Mesothelial cell of epicardium (in vitro differentiated cells): ENCODE results near the gene GTF2A2. TPM values are rescaled to one million over a fixed set of nuclear protein-coding genes. Genes with fewer than 3 reads are reported as not detected.

ENCODE experiments used
- DNase-seq, 2 experiments: peaks; one replicate each; pipeline ENCODE4 v3.0.0; 2021; ENCODE audit warnings: low spot score in 2 of 2; ENCODE audit not compliant: unreplicated experiment in 2 of 2
- H3K27ac Mint-ChIP-seq: 2 replicates; pipeline ENCODE4 v1.8.0; 2021; ENCODE audit warnings: mixed read lengths
- H3K27me3 Mint-ChIP-seq: 2 replicates; pipeline ENCODE4 v1.8.0; 2021; ENCODE audit warnings: low read depth, mixed read lengths
- H3K36me3 Mint-ChIP-seq: 2 replicates; pipeline ENCODE4 v1.8.0; 2021; ENCODE audit warnings: mixed read lengths
- H3K4me1 Mint-ChIP-seq: 2 replicates; pipeline ENCODE4 v1.8.0; 2021; ENCODE audit warnings: mixed read lengths
- H3K4me3 Mint-ChIP-seq: 2 replicates; pipeline ENCODE4 v1.8.0; 2021; ENCODE audit warnings: mild to moderate bottlenecking, moderate library complexity, mixed read lengths
- H3K9me3 Mint-ChIP-seq: 2 replicates; pipeline ENCODE4 v1.8.0; 2021; ENCODE audit warnings: mixed read lengths
- CTCF ChIP-seq: fragments of 200-600 bp; sonication (generic); IDR thresholded peaks from one replicate; pipeline ENCODE4 v1.5.0; 2021; ENCODE audit warnings: antibody characterized with exemption; ENCODE audit not compliant: unreplicated experiment
- total RNA-seq: library from RNA; stranded (reverse); gene quantifications from 3 replicates; pipeline ENCODE4 v1.2.1, GENCODE V29; 2021

The GTF2A2 gene
- total RNA-seq, 1 donor from 2014 or later, result 78.3 TPM

GRCh38 chr15:59678620-59679019 lies 21.3 kb upstream of the GTF2A2 start:
- no peak for TF ChIP-seq CTCF
- Mint-ChIP-seq H3K9me3 (no peaks in the 10 kb centered on the region), H3K36me3 (peaks cover 46% of the 10 kb centered on the region), H3K4me1 (no peaks in the 10 kb centered on the region), H3K4me3 (no peak overlapping the region), H3K27ac (no peak overlapping the region), H3K27me3 (no peaks in the 10 kb centered on the region)
- DNase-seq, result no peak

DNA sequence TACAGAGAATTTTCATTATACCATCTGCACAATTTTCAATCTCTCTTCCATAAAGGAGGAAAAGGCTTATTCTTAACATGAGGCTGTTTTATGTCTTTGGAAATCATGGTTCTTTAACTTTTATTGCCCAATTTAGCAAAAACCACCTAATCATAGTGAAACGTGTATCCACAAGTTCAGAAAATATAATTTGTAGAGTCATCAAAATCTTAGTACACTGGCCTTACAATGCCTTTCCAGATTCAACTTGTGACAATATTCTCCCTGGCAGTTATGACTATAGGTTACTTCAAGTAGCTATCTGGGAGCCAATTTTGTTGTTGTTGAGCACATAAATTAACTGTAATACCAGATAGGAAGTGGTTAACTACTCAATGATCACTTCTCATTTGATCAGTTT lies 20.9 kb upstream of the GTF2A2 start:
- Mint-ChIP-seq H3K27ac (no peak overlapping the region), H3K4me3 (no peak overlapping the region), H3K36me3 (peaks cover 45% of the 10 kb centered on the region), H3K4me1 (no peaks in the 10 kb centered on the region), H3K27me3 (no peaks in the 10 kb centered on the region), H3K9me3 (no peaks in the 10 kb centered on the region)
- DNase-seq, result no peak
- no peak for TF ChIP-seq CTCF

- H3K27ac Mint-ChIP-seq, result no peak overlapping the region
- H3K9me3 Mint-ChIP-seq, result no peaks in the 10 kb centered on the region
- no peak for TF ChIP-seq CTCF
- H3K27me3 Mint-ChIP-seq, result no peaks in the 10 kb centered on the region
- no peak overlapping the region for H3K4me3 Mint-ChIP-seq
- DNase-seq, result no peak
- no peaks in the 10 kb centered on the region for H3K4me1 Mint-ChIP-seq
- H3K36me3 Mint-ChIP-seq, result peaks cover 46% of the 10 kb centered on the region
These were observed 19.2 kb upstream of the GTF2A2 start for GRCh38 chr15:59676565-59676964.

DNA sequence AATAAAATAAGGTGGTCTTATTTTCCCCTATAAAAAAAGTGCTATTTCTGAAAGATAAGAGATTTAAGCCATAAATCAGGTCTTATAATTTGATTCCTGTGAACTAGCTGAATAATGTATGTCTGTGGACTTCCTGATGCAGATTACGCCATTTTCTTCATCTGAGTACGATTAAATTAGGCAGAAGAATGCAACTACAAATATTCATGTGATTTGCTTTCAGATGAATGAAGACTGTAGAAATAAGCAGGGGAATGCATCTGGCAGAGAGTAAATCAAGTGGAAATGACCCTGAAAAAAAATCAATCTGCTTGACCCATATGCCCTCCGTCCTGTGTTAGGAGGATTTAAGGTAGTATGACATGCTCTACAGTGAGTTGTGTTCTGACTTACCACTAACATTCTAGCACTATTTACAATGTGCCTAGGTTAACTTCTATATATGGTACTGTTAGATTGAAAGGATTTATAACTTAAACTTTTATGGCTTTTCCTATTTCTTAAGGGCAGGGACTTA lies 17.1 kb upstream of the GTF2A2 start:
- H3K4me1 Mint-ChIP-seq, result no peaks in the 10 kb centered on the region
- H3K9me3 Mint-ChIP-seq, result no peaks in the 10 kb centered on the region
- no peak for DNase-seq
- H3K27ac Mint-ChIP-seq, result no peak overlapping the region
- peaks cover 53% of the 10 kb centered on the region for H3K36me3 Mint-ChIP-seq
- H3K27me3 Mint-ChIP-seq, result no peaks in the 10 kb centered on the region
- H3K4me3 Mint-ChIP-seq, result no peak overlapping the region
- no peak for TF ChIP-seq CTCF

DNA sequence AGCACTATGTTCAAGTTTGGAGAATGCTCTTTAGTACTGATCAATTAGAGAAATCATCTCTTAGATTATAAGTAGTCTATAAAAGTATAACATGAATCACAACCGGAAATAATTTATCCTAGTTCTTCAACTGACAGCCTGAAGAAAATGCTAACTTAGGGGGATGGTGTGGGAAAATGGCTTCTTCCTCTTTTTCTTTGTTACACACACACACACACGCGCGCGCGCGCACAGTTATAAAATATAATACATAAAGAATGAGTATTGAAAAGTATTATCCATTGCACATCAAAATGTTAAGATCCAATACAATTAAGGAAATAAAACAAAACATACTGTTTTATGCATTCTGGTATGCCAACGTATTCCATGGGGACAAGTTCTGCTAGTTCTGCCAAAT lies 11.2 kb upstream of the GTF2A2 start:
- no peak for TF ChIP-seq CTCF
- Mint-ChIP-seq H3K27me3 (no peaks in the 10 kb centered on the region), H3K27ac (no peak overlapping the region), H3K36me3 (peaks cover 29% of the 10 kb centered on the region), H3K4me1 (no peaks in the 10 kb centered on the region), H3K9me3 (no peaks in the 10 kb centered on the region), H3K4me3 (no peak overlapping the region)
- no peak for DNase-seq

DNA sequence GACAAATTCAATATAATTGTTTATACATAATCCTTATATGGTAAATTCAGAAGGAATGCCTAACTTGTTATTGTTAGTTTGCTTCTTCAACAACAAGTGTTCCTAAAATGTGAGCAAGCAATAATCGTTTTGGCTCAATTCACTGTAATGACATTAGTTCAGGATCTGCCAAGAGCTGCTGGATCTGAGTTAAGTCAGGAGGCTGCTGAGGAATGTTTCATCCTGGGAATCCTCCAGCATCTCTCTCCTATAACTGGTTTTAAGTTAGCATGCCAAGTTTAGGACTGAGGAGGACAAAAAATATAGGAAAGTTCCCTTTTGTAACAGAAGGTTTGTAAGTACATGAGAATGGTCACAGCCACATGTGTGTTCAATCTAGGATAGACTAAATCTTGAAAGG lies 4.9 kb upstream of the GTF2A2 start:
- no peak for TF ChIP-seq CTCF
- Mint-ChIP-seq H3K4me3 (no peak overlapping the region), H3K4me1 (peaks cover 3% of the 10 kb centered on the region), H3K27ac (no peak overlapping the region), H3K27me3 (no peaks in the 10 kb centered on the region), H3K9me3 (no peaks in the 10 kb centered on the region), H3K36me3 (peaks cover 8% of the 10 kb centered on the region)
- DNase-seq, result no peak
